Thoracic aorta (tissue), 2 donors: Measurements from ENCODE around the gene DNAAF5. TPM values are rescaled to one million over a fixed set of nuclear protein-coding genes. Genes with fewer than 3 reads are reported as not detected.

Experiments
- ATAC-seq: fragments of 150-250 bp; one replicate; pipeline ENCODE4 v1.8.0; 2017; ENCODE audit warnings: low read depth; ENCODE audit not compliant: insufficient number of reproducible peaks, low FRiP score
- DNase-seq: peaks from one replicate; pipeline ENCODE4 v3.0.0-alpha.2; 2020; ENCODE audit warnings: low spot score
- H3K27ac ChIP-seq, 2 donors: fragments of 200-600 bp; sonication (generic); 1 replicate in 1 of 2; 2 replicates in 1 of 2; pipeline ENCODE4 v1.5.1; 2016; ENCODE audit warnings: mild to moderate bottlenecking in 2 of 2, moderate library complexity in 2 of 2
- H3K27me3 ChIP-seq: fragments of 200-600 bp; sonication (generic); replicated peaks from 2 replicates; pipeline ENCODE4 v1.6.0; 2016; ENCODE audit warnings: mild to moderate bottlenecking; ENCODE audit not compliant: insufficient read depth
- H3K36me3 ChIP-seq: fragments of 200-600 bp; sonication (generic); one replicate; pipeline ENCODE4 v1.5.1; 2016
- H3K4me1 ChIP-seq, 2 donors: fragments of 200-600 bp; sonication (generic); 1 replicate in 1 of 2; 2 replicates in 1 of 2; pipeline versions ENCODE4 v1.5.1 to v1.6.0; 2016; ENCODE audit warnings: low read depth in 2 of 2, mild to moderate bottlenecking in 1 of 2; ENCODE audit not compliant: control insufficient read depth in 1 of 2
- H3K4me3 ChIP-seq: fragments of 200-600 bp; sonication (generic); 2 replicates; pipeline ENCODE4 v1.5.1; 2016; ENCODE audit warnings: mild to moderate bottlenecking
- H3K9me3 ChIP-seq: fragments of 200-600 bp; sonication (generic); 2 replicates; pipeline ENCODE4 v1.5.1; 2016
- CTCF ChIP-seq: fragments of 200-600 bp; sonication (generic); IDR thresholded peaks from one replicate; pipeline ENCODE4 v1.5.1; 2019; ENCODE audit warnings: antibody characterized with exemption
- total RNA-seq, 2 donors: library from RNA; depleted of rRNA; stranded (reverse); fragments of >200 nt; gene quantifications; one replicate each; pipeline versions ENCODE4 v1.1.0 to v1.2.3, GENCODE V29; 2016

Gene DNAAF5
- total RNA-seq, 2 donors from 2014 or later: 16.7 to 23.4 TPM

- H3K4me1 ChIP-seq: peaks cover 0 to 3% of the 10 kb centered on the region in 2 donors
- H3K9me3 ChIP-seq: no peaks in the 10 kb centered on the region
- ATAC-seq: peak; percentile 63
- DNase-seq: no peak
- peak; percentile 89 for TF ChIP-seq CTCF
- no peaks in the 10 kb centered on the region for H3K27me3 ChIP-seq
- no peak overlapping the region for H3K4me3 ChIP-seq
- H3K27ac ChIP-seq: no peak overlapping the region
- peaks cover 12% of the 10 kb centered on the region for H3K36me3 ChIP-seq
Observed at GRCh38 chr7:786472-787255, 60.2 kb downstream of the DNAAF5 start.

- DNase-seq (no peak), ATAC-seq (no peak)
- Histone ChIP-seq H3K9me3 (no peaks in the 10 kb centered on the region), H3K4me1 (no peaks in the 10 kb centered on the region), H3K36me3 (peaks cover 12% of the 10 kb centered on the region), H3K27ac (no peak overlapping the region), H3K27me3 (no peaks in the 10 kb centered on the region), H3K4me3 (no peak overlapping the region)
- TF ChIP-seq CTCF: no peak
Observed at GRCh38 chr7:787332-788240, 61.1 kb downstream of the DNAAF5 start.

- H3K27ac ChIP-seq: no peak overlapping the region
- TF ChIP-seq CTCF: no peak
- ATAC-seq: no peak
Observed at GRCh38 chr7:791519-791918, 65.0 kb downstream of the DNAAF5 start.

GRCh38 chr7:794207-794606 lies 67.7 kb downstream of the DNAAF5 start:
- ATAC-seq (no peak), DNase-seq (no peak)
- H3K36me3 ChIP-seq: no peaks in the 10 kb centered on the region
- no peaks in the 10 kb centered on the region for H3K27me3 ChIP-seq
- TF ChIP-seq CTCF: no peak
- H3K27ac ChIP-seq: no peak overlapping the region
- H3K4me3 ChIP-seq: no peak overlapping the region
- H3K9me3 ChIP-seq: no peaks in the 10 kb centered on the region
- peaks cover 6 to 22% of the 10 kb centered on the region in 2 donors for H3K4me1 ChIP-seq

More at GRCh38 chr7:791519-791918, 65.0 kb downstream of the DNAAF5 start:
- H3K4me1 ChIP-seq: no peaks in the 10 kb centered on the region
- no peaks in the 10 kb centered on the region for H3K36me3 ChIP-seq
- DNase-seq: no peak
- no peak overlapping the region for H3K4me3 ChIP-seq
- no peaks in the 10 kb centered on the region for H3K9me3 ChIP-seq
- H3K27me3 ChIP-seq: no peaks in the 10 kb centered on the region
